Measurements from ENCODE around the gene ADAP1.

Gene ADAP1

GRCh38 chr7:909358-910329, 44.8 kb downstream of the ADAP1 start:
- no peak for DNase-seq (ENCODE audit: low read depth in 2 of 2)

- peak; percentile 53 to 57 for DNase-seq (ENCODE audit: low read depth in 2 of 2)
Measured at GRCh38 chr7:908591-909357, 45.7 kb downstream of the ADAP1 start.

GRCh38 chr7:908159-908581, 46.3 kb downstream of the ADAP1 start:
- DNase-seq (ENCODE audit: low read depth in 2 of 2) = no peak

- DNase-seq (ENCODE audit: low read depth in 2 of 2) = no peak
Measured at GRCh38 chr7:907158-907980, 47.1 kb downstream of the ADAP1 start.

- DNase-seq (ENCODE audit: low read depth in 2 of 2) = no peak
Measured at GRCh38 chr7:906776-907157, 47.7 kb downstream of the ADAP1 start.

GRCh38 chr7:904847-905246, 49.6 kb downstream of the ADAP1 start:
- DNase-seq (ENCODE audit: low read depth in 2 of 2) = no peak

GRCh38 chr7:903921-904755, 50.3 kb downstream of the ADAP1 start:
- no peak for DNase-seq (ENCODE audit: low read depth in 2 of 2)

GRCh38 chr7:902996-903395, 51.5 kb downstream of the ADAP1 start:
- DNase-seq (ENCODE audit: low read depth in 2 of 2) = no peak

- peak in 1 of 2 donors; percentile 50 for DNase-seq (ENCODE audit: low read depth in 2 of 2)
Measured at GRCh38 chr7:901388-902154, 52.9 kb downstream of the ADAP1 start.

GRCh38 chr7:901041-901387, 53.5 kb downstream of the ADAP1 start:
- DNase-seq (ENCODE audit: low read depth in 2 of 2) = no peak

GRCh38 chr7:900331-901040, 54.0 kb downstream of the ADAP1 start:
- no peak for DNase-seq (ENCODE audit: low read depth in 2 of 2)

GRCh38 chr7:899806-900205, 54.7 kb downstream of the ADAP1 start:
- no peak for DNase-seq (ENCODE audit: low read depth in 2 of 2)

GRCh38 chr7:898855-899681, 55.4 kb downstream of the ADAP1 start:
- DNase-seq (ENCODE audit: low read depth in 2 of 2) = no peak

GRCh38 chr7:898460-898854, 56.0 kb downstream of the ADAP1 start:
- no peak for DNase-seq (ENCODE audit: low read depth in 2 of 2)

GRCh38 chr7:897771-898376, 56.6 kb downstream of the ADAP1 start:
- DNase-seq (ENCODE audit: low read depth in 2 of 2) = no peak

GRCh38 chr7:897086-897485, 57.4 kb downstream of the ADAP1 start:
- no peak for DNase-seq (ENCODE audit: low read depth in 2 of 2)

GRCh38 chr7:896346-897075, 58.0 kb downstream of the ADAP1 start:
- no peak for DNase-seq (ENCODE audit: low read depth in 2 of 2)

Data from activated CD4-positive, alpha-beta T cell treated with anti-CD3 and anti-CD28 coated beads for 24 hours (primary cell).